Hematopoietic multipotent progenitor cell treated with erythropoietin and hydrocortisone succinate and interleukin-3 and kit ligand, for 4 days (in vitro differentiated cells): ENCODE results near the gene IL18BP.
A peak's percentile ranks its signal among the peaks of the same experiment; 100 is the strongest.

Source experiments
- DNase-seq: peaks from one replicate; pipeline ENCODE4 v3.0.0-alpha.2; 2015

The IL18BP gene

GRCh38 chr11:72013765-72014711 is 15.3 kb downstream of the IL18BP start:
- DNase-seq = no peak

DNA sequence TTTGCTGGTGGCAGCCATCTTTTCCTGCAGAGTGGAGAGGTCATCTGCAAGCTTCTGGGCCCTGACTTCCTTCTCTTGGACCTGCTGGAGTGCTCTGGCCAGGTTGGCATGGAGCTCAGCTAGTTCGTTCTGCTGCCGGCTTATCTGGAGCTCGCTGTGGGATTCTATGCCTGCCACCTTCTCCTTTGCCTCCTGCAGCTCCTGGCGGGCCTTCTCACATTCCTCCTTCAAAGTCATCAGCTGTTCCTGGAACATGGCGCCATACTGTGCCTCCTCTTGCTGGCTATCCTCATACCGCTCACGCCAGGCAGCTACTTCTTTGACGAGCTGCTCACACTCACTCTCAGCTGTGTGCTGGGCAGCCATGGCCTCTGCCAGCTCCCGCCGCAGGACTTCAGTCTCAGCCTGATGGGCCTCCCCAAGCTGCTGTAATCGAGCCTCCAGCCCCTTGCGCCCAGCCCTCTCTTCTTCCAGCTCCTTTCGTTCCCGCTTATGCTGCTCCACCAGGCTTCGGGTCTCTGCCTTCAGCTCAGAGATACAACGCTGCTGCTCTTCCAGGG is 16.1 kb downstream of the IL18BP start:
- no peak for DNase-seq

DNA sequence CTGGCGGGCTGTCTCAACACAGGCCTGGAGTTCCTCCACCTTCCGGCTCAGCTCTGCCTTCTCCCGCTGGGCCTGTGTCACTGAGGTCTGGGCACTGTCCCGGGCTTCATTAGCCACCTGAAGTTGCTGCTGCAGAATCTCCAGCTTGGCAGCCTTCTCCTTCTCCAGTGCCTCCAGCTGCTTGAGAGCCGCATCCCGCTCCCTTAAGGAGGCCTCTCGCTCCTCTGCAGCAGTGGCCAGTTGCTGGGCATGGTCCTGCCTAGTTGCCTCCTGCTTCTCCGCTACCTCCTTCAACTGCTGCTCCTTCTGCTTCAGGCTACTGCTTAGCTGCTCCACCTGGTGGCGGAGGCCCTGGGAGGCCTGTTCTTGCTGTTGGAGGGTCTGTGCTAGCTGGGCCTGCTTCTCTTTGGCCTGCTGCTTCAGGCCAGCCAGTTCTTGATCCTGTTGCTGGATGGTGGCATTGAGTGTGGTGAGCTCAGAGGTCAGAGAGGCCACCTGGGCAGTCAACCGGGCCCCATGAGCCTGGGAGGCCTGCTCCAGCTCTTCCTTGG is 16.9 kb downstream of the IL18BP start:
- peak; percentile 68 for DNase-seq

DNA sequence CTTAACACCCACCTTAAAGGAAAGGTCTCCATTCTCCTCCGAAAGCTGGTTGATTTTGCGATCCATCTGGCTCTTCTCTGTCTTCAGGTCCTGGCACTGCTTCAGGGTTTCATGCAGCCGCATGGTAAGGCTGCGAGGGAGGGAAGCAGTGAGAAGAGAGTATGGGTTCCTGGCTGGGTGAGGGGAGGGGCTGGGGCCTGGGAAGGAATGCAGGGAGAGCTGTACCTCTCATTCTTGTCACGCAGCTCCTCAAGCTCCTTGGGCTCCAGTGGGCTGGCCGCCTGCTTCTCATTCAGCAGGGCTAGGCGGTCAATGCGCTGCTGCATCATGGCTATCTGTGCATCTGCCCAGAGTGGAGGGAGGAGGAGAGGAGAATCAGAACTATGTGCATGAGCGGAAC is 19.5 kb downstream of the IL18BP start:
- no peak for DNase-seq

DNA sequence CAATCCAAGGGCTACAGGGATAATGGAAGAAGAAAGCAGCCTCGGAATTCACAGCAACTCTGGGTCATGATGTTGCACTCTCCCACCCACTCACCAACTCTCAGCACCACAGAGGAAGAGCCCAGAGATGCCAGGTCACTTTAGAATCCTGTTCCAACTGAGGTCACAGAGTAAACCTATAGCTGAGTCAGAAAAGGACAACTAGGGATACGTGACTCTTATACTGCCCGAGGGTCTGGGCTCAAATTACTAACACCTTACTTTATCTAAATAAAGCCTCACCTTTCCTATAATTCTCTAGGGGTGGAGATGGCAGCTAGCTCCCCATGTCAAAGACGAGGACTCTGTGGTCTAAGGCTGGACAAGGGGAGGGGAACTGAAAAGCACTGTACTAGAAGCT is 24.6 kb downstream of the IL18BP start:
- DNase-seq = no peak

- DNase-seq = no peak
Measured at GRCh38 chr11:72024069-72024754, 25.5 kb downstream of the IL18BP start.

DNA sequence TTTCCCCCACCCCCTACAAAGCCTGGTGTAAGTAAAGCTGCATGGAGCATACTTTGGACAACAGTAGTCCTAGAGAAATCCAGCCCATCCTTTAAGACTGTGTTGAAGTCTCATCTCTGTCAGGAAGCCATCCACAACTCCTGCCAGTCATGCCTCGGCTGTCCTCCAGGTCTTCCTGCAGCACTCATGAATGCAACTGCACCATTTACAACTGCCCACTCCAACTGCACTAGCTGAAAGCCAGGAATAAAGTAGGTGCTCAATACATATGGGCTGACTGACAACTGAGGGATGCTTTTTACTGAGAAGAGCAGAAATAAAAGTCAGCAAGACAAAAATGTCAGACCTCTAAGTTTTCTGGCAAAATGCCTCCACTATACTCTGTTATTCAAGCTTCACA is 27.4 kb downstream of the IL18BP start:
- no peak for DNase-seq

- DNase-seq = no peak
Measured at GRCh38 chr11:72030472-72031045, 31.9 kb downstream of the IL18BP start.

DNA sequence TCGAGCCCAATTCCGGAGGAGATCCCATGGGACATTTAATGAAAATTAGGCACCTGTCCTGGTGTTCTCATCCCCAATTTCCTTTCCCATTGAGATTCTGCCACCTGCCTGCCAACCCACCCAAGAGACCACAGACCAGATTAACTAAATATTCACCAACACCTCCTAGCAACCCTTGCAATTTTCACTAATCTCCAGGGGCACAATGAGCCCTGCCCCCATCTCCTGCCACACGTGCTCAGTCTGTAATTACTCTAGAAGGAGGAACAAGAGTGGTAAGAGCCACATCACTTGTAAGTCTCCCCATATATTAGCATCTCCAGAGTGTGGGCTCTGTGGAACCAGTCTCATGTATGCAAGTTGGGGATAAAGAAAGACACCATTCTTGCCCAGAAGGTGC is 38.0 kb downstream of the IL18BP start:
- DNase-seq = no peak

- no peak for DNase-seq
Measured at GRCh38 chr11:72037554-72038311, 39.0 kb downstream of the IL18BP start.

GRCh38 chr11:72038491-72038890 is 39.8 kb downstream of the IL18BP start:
- DNase-seq = no peak

GRCh38 chr11:72039031-72039855 is 40.5 kb downstream of the IL18BP start:
- DNase-seq = no peak

- no peak for DNase-seq
Measured at GRCh38 chr11:72039856-72040401, 41.2 kb downstream of the IL18BP start.

DNA sequence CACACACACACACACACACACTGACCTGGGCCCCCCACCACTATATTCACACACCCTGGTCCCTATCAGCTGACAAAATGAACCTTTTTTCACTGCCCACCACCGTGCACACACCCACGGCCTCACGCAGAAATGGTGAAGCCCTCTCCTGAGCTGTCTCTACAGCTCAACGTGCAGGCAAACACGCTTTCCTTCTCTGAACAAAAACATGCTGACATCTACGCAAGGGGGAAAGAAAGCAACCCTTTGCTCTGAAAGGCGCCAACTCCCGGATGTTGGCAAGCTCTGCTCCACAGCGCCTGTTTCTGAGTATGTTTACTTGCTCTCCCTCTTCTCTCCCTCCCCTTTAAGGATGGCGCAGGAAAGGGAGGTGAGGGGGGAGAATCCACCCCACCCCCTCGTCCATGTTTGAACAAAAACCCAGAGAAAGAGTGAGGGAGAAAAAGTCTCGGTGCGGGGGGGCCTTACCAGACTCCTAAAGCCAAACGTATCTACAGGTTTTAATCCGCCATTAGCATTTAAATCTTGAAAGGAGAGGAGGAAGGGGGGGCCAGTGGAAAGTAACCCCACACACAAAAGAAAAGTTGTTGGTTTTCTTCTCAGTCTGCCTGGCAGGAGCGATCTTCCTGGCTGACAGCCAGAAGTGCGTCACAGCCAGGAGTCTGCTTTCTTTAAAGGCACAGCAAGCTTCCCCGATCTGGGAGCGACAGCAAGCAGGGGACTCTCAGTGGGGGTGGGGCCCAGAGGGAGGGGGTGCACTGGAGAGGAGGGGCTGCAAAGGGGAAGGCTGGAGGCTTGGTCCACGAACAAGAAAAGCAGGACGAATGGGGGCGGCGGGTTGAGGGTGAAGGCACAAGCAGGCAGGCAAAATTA is 42.0 kb downstream of the IL18BP start:
- DNase-seq = peak; percentile 91

DNA sequence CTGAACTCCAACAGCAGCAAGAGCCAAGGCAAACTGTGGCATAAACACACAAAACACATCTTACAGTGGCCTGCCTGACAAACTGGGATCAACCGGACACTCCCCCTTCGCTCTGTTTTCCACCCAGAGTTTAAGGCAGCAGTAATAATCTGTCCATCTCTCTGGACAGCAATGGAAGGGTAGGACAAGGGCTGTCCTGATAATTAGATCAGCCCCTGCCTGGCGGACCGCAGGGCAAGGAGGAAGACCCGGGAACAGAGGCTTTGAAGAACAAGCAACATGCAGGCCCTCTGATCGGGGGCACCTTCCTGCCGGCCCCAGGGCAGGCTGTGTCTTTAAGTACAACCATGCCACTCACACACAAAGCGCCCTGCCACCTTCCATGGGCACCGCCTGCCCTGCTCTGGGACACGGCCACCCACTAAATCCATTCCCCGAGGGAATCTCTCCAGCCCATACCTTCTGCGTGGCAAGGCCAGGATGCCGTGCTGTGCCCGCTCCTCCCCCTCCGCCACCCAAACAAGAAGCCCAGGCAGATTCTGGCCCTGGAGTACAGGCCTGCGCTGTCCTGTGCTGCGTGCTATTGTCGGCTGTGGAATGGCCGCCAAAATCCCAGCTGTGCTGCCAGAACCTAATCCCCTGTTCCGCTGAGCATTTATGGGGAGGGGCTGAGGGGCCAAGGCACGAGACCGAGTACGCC is 42.8 kb downstream of the IL18BP start:
- peak; percentile 76 for DNase-seq

GRCh38 chr11:72042064-72042745 is 43.5 kb downstream of the IL18BP start:
- DNase-seq = no peak

GRCh38 chr11:72045849-72046248 is 47.1 kb downstream of the IL18BP start:
- no peak for DNase-seq

DNA sequence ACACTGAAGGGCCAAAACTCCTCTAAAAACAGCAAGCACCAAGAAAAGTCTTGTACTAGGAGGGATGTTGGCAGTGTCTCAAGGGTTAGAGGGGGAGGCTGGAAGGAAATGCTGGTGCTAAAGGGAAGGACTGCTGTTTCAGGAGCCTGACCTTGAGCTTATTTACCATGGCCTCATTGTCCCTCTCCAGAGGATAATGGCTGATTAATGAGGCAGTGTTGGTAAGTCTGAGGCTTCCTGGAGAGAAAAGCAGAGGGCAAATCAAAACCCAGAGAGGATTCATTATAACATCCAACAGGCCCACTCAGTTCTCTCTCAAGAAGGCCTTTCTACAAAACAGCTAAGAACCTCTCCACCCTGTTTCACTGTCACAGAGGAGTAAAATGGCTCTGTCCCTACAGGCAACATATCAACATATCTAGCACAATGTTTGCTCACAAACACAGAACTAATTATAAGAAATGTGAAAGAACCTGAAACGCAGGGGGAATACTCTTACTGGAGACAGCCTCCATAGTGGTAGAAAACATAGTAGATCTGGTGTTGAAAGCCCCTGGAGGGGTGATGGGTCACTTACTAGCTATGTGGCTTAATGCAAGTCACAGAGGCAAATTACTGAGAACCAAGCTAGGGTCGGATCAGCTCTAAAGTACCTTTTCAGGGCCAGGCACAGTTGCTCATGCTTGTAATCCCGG is 50.2 kb downstream of the IL18BP start:
- DNase-seq = no peak
